SU-DHL-6 (cell line): ENCODE results near the gene LRIG3.

Experiments used
- H2AFZ ChIP-seq: fragments of 200-600 bp; sonication (generic); 2 replicates; pipeline ENCODE4 v1.6.1; 2014; ENCODE audit warnings: low read depth, mild to moderate bottlenecking, moderate library complexity, mixed read lengths, antibody characterized with exemption, low read length; ENCODE audit not compliant: severe bottlenecking
- H3F3A ChIP-seq: fragments of 200-600 bp; shearing (Covaris generic); 2 replicates; pipeline ENCODE4 v1.6.0; 2016; ENCODE audit warnings: antibody characterized with exemption, mild to moderate bottlenecking; ENCODE audit not compliant: insufficient read depth
- H3K27ac ChIP-seq: fragments of 200-600 bp; sonication (generic); 2 replicates; pipeline ENCODE4 v1.5.1; 2016; ENCODE audit warnings: low read depth, mild to moderate bottlenecking, low read length, moderate library complexity, mixed read lengths
- H3K27me3 ChIP-seq: fragments of 200-600 bp; sonication (generic), shearing (Covaris generic); 2 replicates; pipeline ENCODE4 v1.6.0; 2014; ENCODE audit warnings: mild to moderate bottlenecking, low read length
- H3K36me3 ChIP-seq: fragments of 200-600 bp; sonication (generic); 2 replicates; pipeline ENCODE4 v1.6.1; 2014; ENCODE audit warnings: mild to moderate bottlenecking, low read length, mixed read lengths
- H3K4me2 ChIP-seq: fragments of 300-600, 200-600 bp; shearing (Covaris generic), sonication (generic); 2 replicates; pipeline ENCODE4 v1.6.0; 2014; ENCODE audit warnings: low read length, low read depth, mild to moderate bottlenecking; ENCODE audit not compliant: poor library complexity, severe bottlenecking
- H3K4me3 ChIP-seq: fragments of 200-600 bp; sonication (generic); 2 replicates; pipeline ENCODE4 v1.5.1; 2014; ENCODE audit warnings: antibody characterized with exemption, low read length, mild to moderate bottlenecking, mixed read lengths; ENCODE audit not compliant: insufficient read depth, poor library complexity, severe bottlenecking
- H3K79me2 ChIP-seq: fragments of 200-600 bp; sonication (generic); 2 replicates; pipeline ENCODE4 v1.6.1; 2014; ENCODE audit warnings: mild to moderate bottlenecking, low read length, moderate library complexity; ENCODE audit not compliant: insufficient read depth
- H3K9ac ChIP-seq: fragments of 200-600 bp; sonication (generic); 2 replicates; pipeline ENCODE4 v1.7.0; 2014; ENCODE audit warnings: mild to moderate bottlenecking, low read length
- H3K9me2 ChIP-seq: fragments of 200-600 bp; sonication (generic); replicated peaks from 2 replicates; pipeline ENCODE4 v1.6.1; 2014; ENCODE audit warnings: low read length; ENCODE audit not compliant: insufficient read depth
- H3K9me3 ChIP-seq: fragments of 200-600 bp; sonication (generic); 2 replicates; pipeline ENCODE4 v1.6.1; 2014; ENCODE audit warnings: low read length, mixed read lengths; ENCODE audit not compliant: insufficient read depth
- H4K20me1 ChIP-seq: fragments of 200-600 bp; sonication (generic); 2 replicates; pipeline ENCODE4 v1.6.1; 2014; ENCODE audit warnings: low read depth, mild to moderate bottlenecking, antibody characterized with exemption, low read length, moderate library complexity, mixed read lengths
- CTCF ChIP-seq: fragments of 200-600 bp; sonication (generic); IDR thresholded peaks from one replicate; pipeline ENCODE4 v1.5.1; 2017; ENCODE audit warnings: antibody characterized with exemption, mild to moderate bottlenecking, low read length, moderate library complexity; ENCODE audit not compliant: insufficient read depth, poor library complexity, severe bottlenecking
- EZH2phosphoT487 ChIP-seq: fragments of 200-600 bp; sonication (generic), shearing (Covaris generic); conservative IDR thresholded peaks from 2 replicates; pipeline ENCODE4 v1.6.1; 2018; ENCODE audit warnings: mild to moderate bottlenecking, antibody characterized with exemption, low read length, moderate library complexity, mixed read lengths

The LRIG3 gene

GRCh38 chr12:58966939-58967338 is 46.6 kb upstream of the LRIG3 start:
- H3K36me3 ChIP-seq, result no peaks in the 10 kb centered on the region
- H3K79me2 ChIP-seq, result no peaks in the 10 kb centered on the region
- no peak overlapping the region for H3K4me2 ChIP-seq
- no peaks in the 10 kb centered on the region for H3K9me3 ChIP-seq
- TF ChIP-seq CTCF (no peak), EZH2phosphoT487 (no peak)
- H3K4me3 ChIP-seq, result no peak overlapping the region
- no peaks in the 10 kb centered on the region for H3F3A ChIP-seq
- H3K9me2 ChIP-seq, result no peaks in the 10 kb centered on the region
- no peak overlapping the region for H2AFZ ChIP-seq
- H3K27me3 ChIP-seq, result no peaks in the 10 kb centered on the region
- H4K20me1 ChIP-seq, result no peaks in the 10 kb centered on the region
- no peak overlapping the region for H3K9ac ChIP-seq
- H3K27ac ChIP-seq, result no peak overlapping the region

GRCh38 chr12:58965568-58965967 is 45.3 kb upstream of the LRIG3 start:
- H3K4me3 ChIP-seq, result no peak overlapping the region
- H3K27me3 ChIP-seq, result no peaks in the 10 kb centered on the region
- TF ChIP-seq CTCF (no peak), EZH2phosphoT487 (no peak)
- no peaks in the 10 kb centered on the region for H3F3A ChIP-seq
- H2AFZ ChIP-seq, result no peak overlapping the region
- H3K9me2 ChIP-seq, result no peaks in the 10 kb centered on the region
- H3K9ac ChIP-seq, result no peak overlapping the region
- no peaks in the 10 kb centered on the region for H3K36me3 ChIP-seq
- H3K27ac ChIP-seq, result no peak overlapping the region
- H3K79me2 ChIP-seq, result no peaks in the 10 kb centered on the region
- H4K20me1 ChIP-seq, result no peaks in the 10 kb centered on the region
- H3K4me2 ChIP-seq, result no peak overlapping the region
- no peaks in the 10 kb centered on the region for H3K9me3 ChIP-seq

DNA sequence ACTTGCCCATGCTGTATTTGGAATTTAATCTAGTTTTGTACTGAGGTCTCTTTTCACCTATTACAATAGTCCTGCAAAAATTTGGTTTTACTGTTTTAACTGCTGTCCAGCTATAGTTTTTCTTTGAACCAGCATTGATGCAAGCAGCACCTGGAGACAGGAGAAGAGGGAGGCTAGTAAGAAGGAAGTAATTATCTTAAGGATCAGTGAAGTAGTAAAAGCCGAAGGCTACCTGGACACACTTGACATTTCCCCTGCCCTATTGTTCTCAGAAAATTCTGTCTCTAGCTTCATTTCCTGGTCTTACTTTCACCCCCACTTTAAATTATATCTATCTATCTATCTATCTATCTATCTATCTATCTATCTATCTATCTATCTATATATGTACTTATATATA is 43.5 kb upstream of the LRIG3 start:
- no peaks in the 10 kb centered on the region for H3K79me2 ChIP-seq
- H3K9me3 ChIP-seq, result no peaks in the 10 kb centered on the region
- no peak overlapping the region for H3K27ac ChIP-seq
- H3K9ac ChIP-seq, result no peak overlapping the region
- no peaks in the 10 kb centered on the region for H3K27me3 ChIP-seq
- H3K9me2 ChIP-seq, result no peaks in the 10 kb centered on the region
- H4K20me1 ChIP-seq, result no peaks in the 10 kb centered on the region
- H3K36me3 ChIP-seq, result no peaks in the 10 kb centered on the region
- H3F3A ChIP-seq, result no peaks in the 10 kb centered on the region
- no peak for TF ChIP-seq CTCF
- TF ChIP-seq EZH2phosphoT487, result no peak
- H3K4me2 ChIP-seq, result no peak overlapping the region
- no peak overlapping the region for H2AFZ ChIP-seq
- H3K4me3 ChIP-seq, result no peak overlapping the region

DNA sequence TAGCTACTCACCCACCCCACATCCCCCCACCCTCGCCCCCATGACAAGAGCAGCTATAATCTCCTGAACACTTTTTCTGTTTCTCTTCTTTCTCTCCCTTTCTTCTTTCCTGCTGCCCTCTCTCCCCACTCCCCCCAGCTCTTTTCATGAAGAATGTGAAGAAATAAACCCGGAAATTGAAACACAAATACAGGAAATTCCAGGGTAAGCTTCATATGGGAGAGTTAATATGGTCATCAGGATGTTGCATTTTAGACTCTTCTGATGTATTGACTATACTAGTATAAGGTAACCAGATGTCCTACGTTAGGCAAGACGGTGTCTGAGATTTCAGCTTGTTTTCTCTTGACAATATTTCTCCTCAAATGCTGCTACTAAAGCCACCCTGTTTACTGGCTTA is 41.6 kb upstream of the LRIG3 start:
- Histone ChIP-seq H3F3A (no peaks in the 10 kb centered on the region), H3K4me3 (no peak overlapping the region), H3K27ac (no peak overlapping the region), H3K36me3 (no peaks in the 10 kb centered on the region), H3K79me2 (no peaks in the 10 kb centered on the region), H4K20me1 (no peaks in the 10 kb centered on the region), H3K4me2 (no peak overlapping the region), H3K9me2 (no peaks in the 10 kb centered on the region), H3K27me3 (no peaks in the 10 kb centered on the region), H3K9ac (no peak overlapping the region), H3K9me3 (no peaks in the 10 kb centered on the region), H2AFZ (no peak overlapping the region)
- TF ChIP-seq CTCF (no peak), EZH2phosphoT487 (no peak)
